Measurements from ENCODE around the gene ABCB9.

GRCh38 chr12:122951406-122951805 lies 14.9 kb downstream of the ABCB9 start:
- no peak for TF ChIP-seq CTCF (IDR thresholded peaks at IDR 0.05)
- no peak for TF ChIP-seq EP300 (IDR thresholded peaks at IDR 0.05)
- TF ChIP-seq POLR2A (IDR thresholded peaks at IDR 0.05) = no peak
